ENCODE measurements around the gene C5.

The C5 gene

DNA sequence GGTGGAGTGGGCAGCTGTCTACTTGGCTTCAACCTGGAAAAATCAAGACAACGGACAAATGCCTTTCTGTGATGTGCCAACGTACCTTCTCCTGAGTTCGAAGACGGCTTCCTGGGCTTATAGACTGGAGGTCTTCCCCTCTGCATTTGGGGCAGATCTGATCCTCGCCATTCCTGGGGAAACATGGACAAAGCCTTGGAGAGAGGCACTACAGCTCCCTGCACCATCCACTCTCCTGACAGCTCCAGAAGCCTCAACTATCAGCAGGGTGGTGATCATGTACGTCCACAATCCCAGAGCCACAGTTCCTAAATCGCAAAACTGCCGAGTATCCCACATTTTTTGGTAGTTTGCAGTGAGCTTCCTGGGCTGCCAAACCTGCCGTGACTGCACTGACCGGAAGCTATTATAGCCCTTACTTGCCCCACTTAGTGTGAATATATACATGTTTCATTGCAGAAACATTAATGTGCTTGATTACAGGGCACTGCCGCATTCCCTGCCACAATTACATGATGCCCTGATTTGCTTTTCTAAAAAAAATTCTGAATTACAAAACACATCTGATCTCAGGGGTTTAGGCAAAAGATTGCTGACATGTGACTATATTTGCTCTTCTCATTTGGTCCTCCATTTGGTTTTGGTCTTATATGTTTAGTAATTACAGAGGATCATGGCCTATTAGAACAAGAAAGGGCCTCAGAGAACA is 126.3 kb downstream of the C5 start:
- no peak overlapping the region for H3K18ac ChIP-seq (ENCODE audit: low read length)
- peaks cover 3% of the 10 kb centered on the region for H3K79me1 ChIP-seq (ENCODE audit: low read length)
- H2BK5ac ChIP-seq (ENCODE audit: low read depth, low read length, poor library complexity) = no peak overlapping the region
- no peak overlapping the region for H3K4me2 ChIP-seq (ENCODE audit: low read length)
- H3K23ac ChIP-seq (ENCODE audit: low read length) = no peak overlapping the region
- no peak overlapping the region for H2AFZ ChIP-seq (ENCODE audit: insufficient read depth, low read length, poor library complexity)
- H3K27me3 ChIP-seq (ENCODE audit: insufficient read depth, low read length) = peaks cover 4% of the 10 kb centered on the region
- no peak overlapping the region for H2BK12ac ChIP-seq (ENCODE audit: low read length)
- H4K12ac ChIP-seq (ENCODE audit: low read depth, low read length) = no peak overlapping the region
- H3K4me3 ChIP-seq (ENCODE audit: low read depth, low read length) = no peak overlapping the region
- H3K27ac ChIP-seq (ENCODE audit: low read depth, low read length) = no peak overlapping the region
- H3K36me3 ChIP-seq (ENCODE audit: control insufficient read depth in 1 of 2, insufficient read depth in 2 of 2, low read length in 2 of 2) = no peaks in the 10 kb centered on the region
- H3K4ac ChIP-seq (ENCODE audit: low read depth, low read length) = no peak overlapping the region
- no peak overlapping the region for H2BK120ac ChIP-seq (ENCODE audit: insufficient read depth, low read length, poor library complexity)
- no peaks in the 10 kb centered on the region for H3K79me2 ChIP-seq (ENCODE audit: control insufficient read depth, insufficient read depth, low read length, poor library complexity)
- H3K4me1 ChIP-seq (ENCODE audit: control insufficient read depth in 1 of 2, insufficient read depth in 2 of 2, low read length in 2 of 2) = peaks cover 10 to 17% of the 10 kb centered on the region in 2 experiments
- H3K9me3 ChIP-seq (ENCODE audit: insufficient read depth, low read depth, low read length) = no peaks in the 10 kb centered on the region
- no peak overlapping the region for H3K14ac ChIP-seq (ENCODE audit: low read length)
- H4K8ac ChIP-seq (ENCODE audit: low read depth, low read length) = no peak overlapping the region
- H3K9ac ChIP-seq (ENCODE audit: low read length) = no peak overlapping the region
- no peak overlapping the region for H4K91ac ChIP-seq (ENCODE audit: low read depth, low read length)
- no peak overlapping the region for H2AK5ac ChIP-seq (ENCODE audit: low read length)
- DNase-seq = no peak
- WGBS (ENCODE audit: extremely low coverage, insufficient coverage, insufficient read length) = no CpG with 5 or more reads among the region's 11 CpGs

DNA sequence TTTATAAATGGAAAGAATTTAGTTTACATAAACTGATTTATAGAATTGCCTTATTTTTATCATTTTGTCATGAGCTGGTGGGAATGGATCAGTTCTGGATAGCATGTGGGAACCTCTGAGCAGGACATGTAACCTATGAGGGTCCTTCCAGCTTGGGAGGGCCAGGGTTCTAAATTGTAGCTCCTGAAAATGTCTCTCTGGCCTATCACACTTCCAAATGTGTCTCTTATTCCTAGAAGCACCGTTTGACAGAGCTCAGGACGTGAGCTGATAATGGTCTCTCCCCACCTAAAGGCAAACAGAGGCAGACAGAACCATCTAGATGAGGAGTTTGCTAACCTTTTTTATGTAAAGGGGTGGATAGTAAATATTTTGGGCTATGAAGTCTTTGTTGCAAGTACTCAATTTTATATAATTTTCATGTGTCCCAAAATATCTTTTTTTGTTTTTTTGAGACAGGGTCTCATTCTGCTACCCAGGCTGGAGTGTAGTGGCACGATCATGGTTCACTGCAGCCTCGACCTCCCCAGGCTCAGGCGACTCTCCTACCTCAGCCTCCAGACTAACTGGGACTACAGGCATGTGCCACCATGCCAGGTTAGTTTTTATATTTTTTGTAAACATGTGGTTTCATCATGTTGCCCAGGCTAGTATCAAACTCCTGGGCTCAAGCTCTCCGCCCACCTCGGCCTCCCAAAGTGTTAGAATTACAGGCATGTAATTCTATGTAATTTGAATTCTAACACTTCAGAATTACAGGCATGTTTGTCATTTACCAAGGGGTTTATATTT is 127.5 kb downstream of the C5 start:
- Histone ChIP-seq H3K4ac (ENCODE audit: low read depth, low read length) (no peak overlapping the region), H2AK5ac (ENCODE audit: low read length) (no peak overlapping the region), H3K4me1 (ENCODE audit: control insufficient read depth in 1 of 2, insufficient read depth in 2 of 2, low read length in 2 of 2) (peaks cover 14 to 16% of the 10 kb centered on the region in 2 experiments), H2BK120ac (ENCODE audit: insufficient read depth, low read length, poor library complexity) (no peak overlapping the region), H3K9ac (ENCODE audit: low read length) (no peak overlapping the region), H3K27me3 (ENCODE audit: insufficient read depth, low read length) (no peaks in the 10 kb centered on the region), H2BK5ac (ENCODE audit: low read depth, low read length, poor library complexity) (no peak overlapping the region), H4K8ac (ENCODE audit: low read depth, low read length) (no peak overlapping the region), H3K4me2 (ENCODE audit: low read length) (no peak overlapping the region), H4K12ac (ENCODE audit: low read depth, low read length) (no peak overlapping the region), H3K9me3 (ENCODE audit: insufficient read depth, low read depth, low read length) (no peaks in the 10 kb centered on the region), H3K79me2 (ENCODE audit: control insufficient read depth, insufficient read depth, low read length, poor library complexity) (no peaks in the 10 kb centered on the region), H3K4me3 (ENCODE audit: low read depth, low read length) (no peak overlapping the region), H3K23ac (ENCODE audit: low read length) (no peak overlapping the region), H4K91ac (ENCODE audit: low read depth, low read length) (no peak overlapping the region), H3K18ac (ENCODE audit: low read length) (no peak overlapping the region), H2BK12ac (ENCODE audit: low read length) (no peak overlapping the region), H3K27ac (ENCODE audit: low read depth, low read length) (no peak overlapping the region), H3K79me1 (ENCODE audit: low read length) (no peaks in the 10 kb centered on the region), H2AFZ (ENCODE audit: insufficient read depth, low read length, poor library complexity) (no peak overlapping the region), H3K36me3 (ENCODE audit: control insufficient read depth in 1 of 2, insufficient read depth in 2 of 2, low read length in 2 of 2) (no peaks in the 10 kb centered on the region), H3K14ac (ENCODE audit: low read length) (no peak overlapping the region)
- no CpG with 5 or more reads among the region's 7 CpGs for WGBS (ENCODE audit: extremely low coverage, insufficient coverage, insufficient read length)
- DNase-seq = no peak

DNA sequence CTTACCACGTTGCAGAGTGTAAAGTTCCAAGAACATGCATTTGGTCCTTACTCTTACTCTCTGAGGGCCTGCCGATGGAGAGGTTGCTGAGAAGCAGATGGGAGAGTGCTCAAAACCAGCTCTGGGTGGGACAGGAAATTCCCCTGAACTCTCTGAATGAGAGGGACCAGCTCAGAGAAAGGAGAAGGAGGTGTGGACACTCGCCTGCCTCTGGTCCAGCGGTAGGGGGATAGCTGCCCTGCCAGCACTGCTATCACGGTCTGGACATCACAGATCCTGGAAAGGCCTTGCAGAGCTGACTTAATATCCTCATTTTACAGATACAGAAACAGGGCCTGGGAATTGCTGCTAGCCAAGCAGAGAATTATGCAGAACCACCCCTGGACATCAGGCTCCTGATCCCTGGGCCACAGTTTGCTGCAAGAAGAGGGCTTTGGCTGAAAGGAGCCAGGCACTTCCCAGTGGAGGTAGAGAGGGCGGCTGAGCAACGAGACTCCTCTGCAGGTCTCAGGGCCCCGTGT is 128.4 kb downstream of the C5 start:
- no peak overlapping the region for H3K14ac ChIP-seq (ENCODE audit: low read length)
- H2BK5ac ChIP-seq (ENCODE audit: low read depth, low read length, poor library complexity) = no peak overlapping the region
- H3K4me1 ChIP-seq (ENCODE audit: control insufficient read depth in 1 of 2, insufficient read depth in 2 of 2, low read length in 2 of 2) = peaks cover 14 to 16% of the 10 kb centered on the region in 2 experiments
- no peak overlapping the region for H3K23ac ChIP-seq (ENCODE audit: low read length)
- H4K8ac ChIP-seq (ENCODE audit: low read depth, low read length) = no peak overlapping the region
- H3K4me3 ChIP-seq (ENCODE audit: low read depth, low read length) = no peak overlapping the region
- no CpG with 5 or more reads among the region's 8 CpGs for WGBS (ENCODE audit: extremely low coverage, insufficient coverage, insufficient read length)
- no peak overlapping the region for H2BK120ac ChIP-seq (ENCODE audit: insufficient read depth, low read length, poor library complexity)
- no peaks in the 10 kb centered on the region for H3K27me3 ChIP-seq (ENCODE audit: insufficient read depth, low read length)
- H3K4ac ChIP-seq (ENCODE audit: low read depth, low read length) = no peak overlapping the region
- H2AK5ac ChIP-seq (ENCODE audit: low read length) = no peak overlapping the region
- no peak overlapping the region for H2AFZ ChIP-seq (ENCODE audit: insufficient read depth, low read length, poor library complexity)
- H3K18ac ChIP-seq (ENCODE audit: low read length) = no peak overlapping the region
- H4K12ac ChIP-seq (ENCODE audit: low read depth, low read length) = no peak overlapping the region
- no peak overlapping the region for H3K9ac ChIP-seq (ENCODE audit: low read length)
- H3K27ac ChIP-seq (ENCODE audit: low read depth, low read length) = no peak overlapping the region
- H3K79me2 ChIP-seq (ENCODE audit: control insufficient read depth, insufficient read depth, low read length, poor library complexity) = no peaks in the 10 kb centered on the region
- H3K79me1 ChIP-seq (ENCODE audit: low read length) = no peaks in the 10 kb centered on the region
- H3K36me3 ChIP-seq (ENCODE audit: control insufficient read depth in 1 of 2, insufficient read depth in 2 of 2, low read length in 2 of 2) = no peaks in the 10 kb centered on the region
- peaks cover 1% of the 10 kb centered on the region for H3K9me3 ChIP-seq (ENCODE audit: insufficient read depth, low read depth, low read length)
- no peak overlapping the region for H4K91ac ChIP-seq (ENCODE audit: low read depth, low read length)
- H3K4me2 ChIP-seq (ENCODE audit: low read length) = no peak overlapping the region
- no peak for DNase-seq
- H2BK12ac ChIP-seq (ENCODE audit: low read length) = no peak overlapping the region

DNA sequence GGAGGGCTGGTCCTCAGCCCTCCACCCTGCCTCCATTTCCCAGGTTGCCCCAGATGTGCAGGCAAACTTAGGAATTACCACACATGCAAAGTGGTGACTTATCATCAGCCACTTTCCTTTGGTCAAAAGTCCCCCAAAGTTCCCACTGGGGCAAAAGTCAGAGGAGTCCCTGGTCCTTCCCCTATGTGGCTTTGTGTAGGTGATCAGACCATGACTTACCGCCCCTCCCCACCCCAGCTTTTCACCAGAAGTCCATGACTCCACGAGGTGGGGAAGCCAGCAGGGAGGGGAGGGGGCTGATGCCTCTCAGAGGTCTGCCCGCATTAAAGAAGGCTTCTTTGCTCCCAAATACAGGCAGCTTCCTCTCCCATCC is 129.3 kb downstream of the C5 start:
- no peaks in the 10 kb centered on the region for H3K36me3 ChIP-seq (ENCODE audit: control insufficient read depth in 1 of 2, insufficient read depth in 2 of 2, low read length in 2 of 2)
- no peak overlapping the region for H3K4me3 ChIP-seq (ENCODE audit: low read depth, low read length)
- no peaks in the 10 kb centered on the region for H3K27me3 ChIP-seq (ENCODE audit: insufficient read depth, low read length)
- H3K9me3 ChIP-seq (ENCODE audit: insufficient read depth, low read depth, low read length) = peaks cover 1% of the 10 kb centered on the region
- H4K12ac ChIP-seq (ENCODE audit: low read depth, low read length) = no peak overlapping the region
- H3K18ac ChIP-seq (ENCODE audit: low read length) = no peak overlapping the region
- H2BK12ac ChIP-seq (ENCODE audit: low read length) = no peak overlapping the region
- no peak overlapping the region for H3K27ac ChIP-seq (ENCODE audit: low read depth, low read length)
- no peak overlapping the region for H4K91ac ChIP-seq (ENCODE audit: low read depth, low read length)
- no peak overlapping the region for H4K8ac ChIP-seq (ENCODE audit: low read depth, low read length)
- no peak overlapping the region for H3K23ac ChIP-seq (ENCODE audit: low read length)
- no CpG with 5 or more reads among the region's 3 CpGs for WGBS (ENCODE audit: extremely low coverage, insufficient coverage, insufficient read length)
- no peak overlapping the region for H3K4ac ChIP-seq (ENCODE audit: low read depth, low read length)
- H3K79me1 ChIP-seq (ENCODE audit: low read length) = no peaks in the 10 kb centered on the region
- no peak overlapping the region for H2BK120ac ChIP-seq (ENCODE audit: insufficient read depth, low read length, poor library complexity)
- H2AFZ ChIP-seq (ENCODE audit: insufficient read depth, low read length, poor library complexity) = no peak overlapping the region
- no peak overlapping the region for H2AK5ac ChIP-seq (ENCODE audit: low read length)
- DNase-seq = no peak
- H3K4me1 ChIP-seq (ENCODE audit: control insufficient read depth in 1 of 2, insufficient read depth in 2 of 2, low read length in 2 of 2) = peaks cover 14 to 16% of the 10 kb centered on the region in 2 experiments
- no peak overlapping the region for H3K4me2 ChIP-seq (ENCODE audit: low read length)
- H3K14ac ChIP-seq (ENCODE audit: low read length) = no peak overlapping the region
- H3K79me2 ChIP-seq (ENCODE audit: control insufficient read depth, insufficient read depth, low read length, poor library complexity) = no peaks in the 10 kb centered on the region
- H2BK5ac ChIP-seq (ENCODE audit: low read depth, low read length, poor library complexity) = no peak overlapping the region
- no peak overlapping the region for H3K9ac ChIP-seq (ENCODE audit: low read length)

All from trophoblast cell (in vitro differentiated cells and primary cell).